CD14-positive monocyte (primary cell): ENCODE measurements around the gene PLEKHD1. TPM values are rescaled to one million over a fixed set of nuclear protein-coding genes. Genes with fewer than 3 reads are reported as not detected.

Experiments used
- DNase-seq, 3 donors: peaks; one replicate each; pipeline ENCODE4 v3.0.0-alpha.2; 2011 to 2022
- H2AFZ ChIP-seq: 2 replicates; pipeline ENCODE4 v1.6.0; 2012; ENCODE audit warnings: mild to moderate bottlenecking, low read depth, low read length, inconsistent platforms; ENCODE audit not compliant: insufficient read depth, poor library complexity, severe bottlenecking
- H3K27ac ChIP-seq, 2 donors: 1 replicate in 1 of 2; 2 replicates in 1 of 2; pipeline ENCODE4 v1.5.1; 2012 to 2013; ENCODE audit warnings: low read length in 2 of 2, control low read depth in 1 of 2, inconsistent platforms in 1 of 2, low read depth in 1 of 2, mild to moderate bottlenecking in 1 of 2
- H3K27me3 ChIP-seq, 2 donors: one replicate each; pipeline versions ENCODE4 v1.6.0 to v1.6.1; 2011 to 2013; ENCODE audit warnings: low read length in 2 of 2; ENCODE audit not compliant: control insufficient read depth in 2 of 2, insufficient read depth in 2 of 2
- H3K36me3 ChIP-seq, 2 donors: replicated peaks in 1 of 2; 1 replicate in 1 of 2; 2 replicates in 1 of 2; pipeline versions ENCODE4 v1.5.1 to v1.6.1; 2012 to 2013; ENCODE audit warnings: low read length in 2 of 2, control low read depth in 1 of 2, inconsistent platforms in 1 of 2, mild to moderate bottlenecking in 1 of 2; ENCODE audit not compliant: insufficient read depth in 2 of 2, control insufficient read depth in 1 of 2
- H3K4me1 ChIP-seq, 2 donors: 1 replicate in 1 of 2; 2 replicates in 1 of 2; pipeline versions ENCODE4 v1.5.1 to v1.6.1; 2012 to 2013; ENCODE audit warnings: low read length in 2 of 2, control low read depth in 1 of 2, inconsistent platforms in 1 of 2, mild to moderate bottlenecking in 1 of 2, moderate library complexity in 1 of 2; ENCODE audit not compliant: insufficient read depth in 2 of 2, control insufficient read depth in 1 of 2
- H3K4me2 ChIP-seq: replicated peaks from 2 replicates; pipeline ENCODE3; 2012; ENCODE audit warnings: low read length, moderate library complexity, mild to moderate bottlenecking; ENCODE audit not compliant: poor library complexity, severe bottlenecking; ENCODE audit errors: extremely low read depth
- H3K4me3 ChIP-seq, 3 experiments: fragments of 200-600 bp in 1 of 3; sonication (generic) in 1 of 3; replicated peaks in 1 of 3; 1 replicate in 2 of 3; 2 replicates in 1 of 3; pipeline ENCODE4 v1.5.1; 2011 to 2013; ENCODE audit warnings: low read length in 3 of 3, mild to moderate bottlenecking in 3 of 3, control low read depth in 2 of 3, low read depth in 2 of 3, inconsistent platforms in 1 of 3, moderate library complexity in 1 of 3
- H3K79me2 ChIP-seq: 2 replicates; pipeline ENCODE4 v1.6.0; 2012; ENCODE audit warnings: mild to moderate bottlenecking, control low read depth, inconsistent platforms, low read length, moderate library complexity; ENCODE audit not compliant: insufficient read depth
- H3K9ac ChIP-seq: 2 replicates; pipeline ENCODE4 v1.6.0; 2017; ENCODE audit warnings: low read length, mild to moderate bottlenecking; ENCODE audit not compliant: insufficient read depth, poor library complexity, severe bottlenecking
- H3K9me3 ChIP-seq, 2 donors: replicated peaks in 1 of 2; 1 replicate in 1 of 2; 2 replicates in 1 of 2; pipeline versions ENCODE4 v1.5.1 to v1.6.1; 2012 to 2013; ENCODE audit warnings: low read length in 2 of 2, control low read depth in 1 of 2; ENCODE audit not compliant: control insufficient read depth in 1 of 2, insufficient read depth in 1 of 2
- H4K20me1 ChIP-seq: 2 replicates; pipeline ENCODE4 v1.6.0; 2012; ENCODE audit warnings: mild to moderate bottlenecking, low read length, control low read depth, moderate library complexity; ENCODE audit not compliant: insufficient read depth
- H3K27ac Mint-ChIP-seq, 7 donors: one replicate each; pipeline ENCODE4 v1.8.0; 2020; ENCODE audit warnings: mild to moderate bottlenecking in 7 of 7, mixed read lengths in 7 of 7, moderate library complexity in 6 of 7, inconsistent platforms in 2 of 7
- H3K27me3 Mint-ChIP-seq, 3 donors: one replicate each; pipeline ENCODE4 v1.8.0; 2021 to 2022; ENCODE audit warnings: low read depth in 3 of 3, mild to moderate bottlenecking in 3 of 3, mixed read lengths in 3 of 3, moderate library complexity in 3 of 3, inconsistent platforms in 1 of 3
- H3K36me3 Mint-ChIP-seq, 2 donors: one replicate each; pipeline ENCODE4 v1.8.0; 2020; ENCODE audit warnings: mixed read lengths in 2 of 2, inconsistent platforms in 1 of 2, mild to moderate bottlenecking in 1 of 2
- H3K4me1 Mint-ChIP-seq: one replicate; pipeline ENCODE4 v1.8.0; 2020; ENCODE audit warnings: mild to moderate bottlenecking, mixed read lengths
- H3K4me3 Mint-ChIP-seq, 2 donors: one replicate each; pipeline ENCODE4 v1.8.0; 2020; ENCODE audit warnings: mild to moderate bottlenecking in 2 of 2, mixed read lengths in 2 of 2, moderate library complexity in 1 of 2
- H3K9me3 Mint-ChIP-seq, 7 donors: one replicate each; pipeline ENCODE4 v1.8.0; 2020 to 2022; ENCODE audit warnings: mixed read lengths in 7 of 7, mild to moderate bottlenecking in 6 of 7, moderate library complexity in 6 of 7, inconsistent platforms in 2 of 7
- whole genome bisulfite sequencing: methylation state at CpG from one replicate; pipeline ENCODE4 v1.1.5; 2013; ENCODE audit warnings: missing lambda C conversion rate; ENCODE audit not compliant: insufficient coverage; 5-methylcytosine and 5-hydroxymethylcytosine counted together
- intact Hi-C, 2 donors: fragments of 100-400 bp; cut with micrococcal nuclease; formaldehyde crosslinking; loops; one replicate each; pipeline versions ENCODE4 v1.15.0 to v1.15.1; 2023
- polyA plus RNA-seq, 3 donors: library from polyadenylated mRNA; depleted of rRNA in 1 of 3; unstranded in 2 of 3; stranded (reverse) in 1 of 3; fragments of 300-500 nt in 2 of 3; fragments of >200 nt in 1 of 3; fragmentation: Illumina TruSeq in 2 of 3; gene quantifications; 1 replicate in 2 of 3; 2 replicates in 1 of 3; pipeline ENCODE4 v1.2.3, GENCODE V29; 2012 to 2021
- TF ChIP-seq, protein P1 (sequence below): fragments of 200-600 bp; IDR thresholded peaks from one replicate; pipeline ENCODE4 v1.8.0; 2022; ENCODE audit warnings: antibody characterized with exemption, mild to moderate bottlenecking

The PLEKHD1 gene
- polyA plus RNA-seq, 3 donors = 0.09 TPM; not detected in 2

DNA sequence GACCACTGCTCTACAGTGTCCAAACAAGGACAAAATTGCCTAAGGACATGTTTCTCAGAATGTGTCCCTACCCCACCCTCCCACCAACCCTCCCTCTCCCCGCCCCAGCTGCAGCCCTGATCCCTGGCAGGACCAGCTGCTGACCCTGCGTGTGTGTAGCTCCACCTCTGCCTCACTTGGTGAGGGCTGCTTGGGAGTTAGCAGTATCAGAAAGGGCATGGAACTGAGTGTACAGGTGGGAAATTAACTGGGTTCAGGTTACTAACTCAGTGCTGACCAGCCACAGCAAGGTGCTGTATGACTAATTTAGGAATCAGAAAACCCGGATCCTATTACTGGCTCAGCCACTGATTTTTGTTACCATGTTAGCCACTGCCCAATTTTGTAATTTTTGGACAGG is 11.3 kb upstream of the PLEKHD1 start:
- H3K4me1 Mint-ChIP-seq = peaks cover 16% of the 10 kb centered on the region
- intact Hi-C loops = no loop called here
- peaks cover 0 to 3% (median 0%) of the 10 kb centered on the region in 7 donors for H3K9me3 Mint-ChIP-seq
- Histone ChIP-seq H3K9ac (no peak overlapping the region), H3K4me2 (no peak overlapping the region), H3K36me3 (no peaks in the 10 kb centered on the region), H4K20me1 (no peaks in the 10 kb centered on the region), H2AFZ (no peak overlapping the region), H3K79me2 (no peaks in the 10 kb centered on the region), H3K4me3 (no peak overlapping the region), H3K27me3 (no peaks in the 10 kb centered on the region), H3K9me3 (no peaks in the 10 kb centered on the region), H3K27ac (no peak overlapping the region), H3K4me1 (peaks cover 14 to 15% of the 10 kb centered on the region in 2 donors)
- no peak overlapping the region for H3K27ac Mint-ChIP-seq
- TF ChIP-seq, protein P1, sequence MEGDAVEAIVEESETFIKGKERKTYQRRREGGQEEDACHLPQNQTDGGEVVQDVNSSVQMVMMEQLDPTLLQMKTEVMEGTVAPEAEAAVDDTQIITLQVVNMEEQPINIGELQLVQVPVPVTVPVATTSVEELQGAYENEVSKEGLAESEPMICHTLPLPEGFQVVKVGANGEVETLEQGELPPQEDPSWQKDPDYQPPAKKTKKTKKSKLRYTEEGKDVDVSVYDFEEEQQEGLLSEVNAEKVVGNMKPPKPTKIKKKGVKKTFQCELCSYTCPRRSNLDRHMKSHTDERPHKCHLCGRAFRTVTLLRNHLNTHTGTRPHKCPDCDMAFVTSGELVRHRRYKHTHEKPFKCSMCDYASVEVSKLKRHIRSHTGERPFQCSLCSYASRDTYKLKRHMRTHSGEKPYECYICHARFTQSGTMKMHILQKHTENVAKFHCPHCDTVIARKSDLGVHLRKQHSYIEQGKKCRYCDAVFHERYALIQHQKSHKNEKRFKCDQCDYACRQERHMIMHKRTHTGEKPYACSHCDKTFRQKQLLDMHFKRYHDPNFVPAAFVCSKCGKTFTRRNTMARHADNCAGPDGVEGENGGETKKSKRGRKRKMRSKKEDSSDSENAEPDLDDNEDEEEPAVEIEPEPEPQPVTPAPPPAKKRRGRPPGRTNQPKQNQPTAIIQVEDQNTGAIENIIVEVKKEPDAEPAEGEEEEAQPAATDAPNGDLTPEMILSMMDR = no peak
- no peak overlapping the region for H3K4me3 Mint-ChIP-seq
- 93% methylated on average over 2 of the region's 3 CpGs for WGBS
- H3K27me3 Mint-ChIP-seq = peaks cover 6 to 15% (median 9%) of the 10 kb centered on the region in 3 donors
- H3K36me3 Mint-ChIP-seq = peaks cover 0 to 2% of the 10 kb centered on the region in 2 donors
- no peak for DNase-seq

DNA sequence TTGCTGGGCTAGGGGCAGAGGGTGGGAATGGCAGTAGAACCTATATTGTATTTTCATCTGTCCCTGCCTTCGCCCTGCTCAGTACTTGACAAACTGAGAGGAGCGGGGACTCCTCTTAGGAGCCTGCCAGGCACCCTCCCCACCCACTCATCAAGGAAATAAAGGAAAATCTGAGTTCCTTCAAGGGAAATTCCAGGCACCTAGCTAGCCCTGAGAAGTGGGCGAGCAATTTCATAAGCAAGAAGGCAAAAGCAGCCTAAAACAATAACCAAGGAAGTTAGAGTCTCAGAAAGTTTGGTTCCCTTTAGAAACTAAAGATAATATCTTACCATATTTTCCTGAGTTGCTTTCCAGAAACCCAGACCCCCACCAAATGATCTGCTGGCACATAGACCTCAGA is 10.6 kb upstream of the PLEKHD1 start:
- Mint-ChIP-seq H3K27me3 (peaks cover 6 to 12% (median 11%) of the 10 kb centered on the region in 3 donors), H3K36me3 (peaks cover 0 to 2% of the 10 kb centered on the region in 2 donors)

More for the DNA sequence above, 10.6 kb upstream of the PLEKHD1 start:
- H3K27ac Mint-ChIP-seq = no peak overlapping the region
- TF ChIP-seq, protein P1 = no peak
- H3K4me1 Mint-ChIP-seq = peaks cover 10% of the 10 kb centered on the region
- Histone ChIP-seq H3K4me3 (no peak overlapping the region), H3K9me3 (no peaks in the 10 kb centered on the region), H3K27me3 (no peaks in the 10 kb centered on the region), H3K27ac (no peak overlapping the region), H3K4me2 (no peak overlapping the region), H3K4me1 (peaks cover 7 to 8% of the 10 kb centered on the region in 2 donors), H3K36me3 (no peaks in the 10 kb centered on the region), H2AFZ (no peak overlapping the region), H4K20me1 (no peaks in the 10 kb centered on the region), H3K9ac (no peak overlapping the region), H3K79me2 (no peaks in the 10 kb centered on the region)
- WGBS = no CpG with 5 or more reads among the region's 3 CpGs
- peaks cover 0 to 3% (median 0%) of the 10 kb centered on the region in 7 donors for H3K9me3 Mint-ChIP-seq
- no peak overlapping the region for H3K4me3 Mint-ChIP-seq
- no peak for DNase-seq
- intact Hi-C loops = no loop called here
